NCI-H446 treated with DMSO at 0.1 percent for 48 hours (cell line): ENCODE results near the gene DOCK8.
"Not testable (repeated sequence)": the region's sequence is repeated elsewhere in the genome, so short reads cannot be mapped to it uniquely, and the experiment has no call there.

Source experiments
- DNase-seq: peaks from one replicate; lab custom pipeline; 2025; lab: John Stamatoyannopoulos, UW

The DOCK8 gene

GRCh38 chr9:214648-215493 is at the start of gene DOCK8:
Gene DOCK8 (plus strand): TSS chr9:214865. CDS start chr9:214977, 112 bp downstream.
- no peak for DNase-seq

GRCh38 chr9:169757-170156 is 44.9 kb upstream of the DOCK8 start:
- not testable (repeated sequence) for DNase-seq

- not testable (repeated sequence) for DNase-seq
Observed at GRCh38 chr9:178140-178825, 36.4 kb upstream of the DOCK8 start.

GRCh38 chr9:178970-179383 is 35.7 kb upstream of the DOCK8 start, which contains the start of gene ZNG1A:
Gene ZNG1A (minus strand): TSS chr9:179056. CDS start chr9:178969, 87 bp downstream.
- DNase-seq, result not testable (repeated sequence)

GRCh38 chr9:199601-200000 is 15.1 kb upstream of the DOCK8 start:
- DNase-seq, result not testable (repeated sequence)

GRCh38 chr9:206481-206880 is 8.2 kb upstream of the DOCK8 start:
- no peak for DNase-seq

- no peak for DNase-seq
Observed at GRCh38 chr9:209143-209758, 5.4 kb upstream of the DOCK8 start.

GRCh38 chr9:211036-211435 is 3.6 kb upstream of the DOCK8 start:
- no peak for DNase-seq

GRCh38 chr9:211557-211956 is 3.1 kb upstream of the DOCK8 start:
- no peak for DNase-seq

GRCh38 chr9:212297-212696 is 2.4 kb upstream of the DOCK8 start:
- DNase-seq, result no peak

GRCh38 chr9:213901-214300 is 764 bp upstream of the DOCK8 start:
- DNase-seq, result not testable (repeated sequence)

- no peak for DNase-seq
Observed at GRCh38 chr9:214351-214647, 366 bp upstream of the DOCK8 start.

- DNase-seq, result no peak
Observed at GRCh38 chr9:215631-216155, 1.0 kb downstream of the DOCK8 start.

- no peak for DNase-seq
Observed at GRCh38 chr9:216866-217265, 2.2 kb downstream of the DOCK8 start.

- DNase-seq, result no peak
Observed at GRCh38 chr9:217950-218349, 3.3 kb downstream of the DOCK8 start.

- DNase-seq, result not testable (repeated sequence)
Observed at GRCh38 chr9:219036-219435, 4.4 kb downstream of the DOCK8 start.

GRCh38 chr9:219670-220365 is 5.2 kb downstream of the DOCK8 start:
- DNase-seq, result no peak

- no peak for DNase-seq
Observed at GRCh38 chr9:221989-222776, 7.5 kb downstream of the DOCK8 start.

GRCh38 chr9:223152-223551 is 8.5 kb downstream of the DOCK8 start:
- DNase-seq, result no peak

GRCh38 chr9:224026-224425 is 9.4 kb downstream of the DOCK8 start:
- no peak for DNase-seq
